Naive thymus-derived CD4-positive, alpha-beta T cell (primary cell): ENCODE results near the gene CRIP3. TPM values are rescaled to one million over a fixed set of nuclear protein-coding genes. Genes with fewer than 3 reads are reported as not detected.

Experiments
- ATAC-seq: fragments of 150-1000 bp; cut with Tn5 transposase; 2 replicates; pipeline ENCODE4 v1.10.0; 2021; ENCODE audit warnings: mild to moderate bottlenecking, moderate library complexity
- CTCF ChIA-PET: fragments of 350-600 bp; sonication (Branson Sonifier 250); formaldehyde crosslinking; loops from one replicate; lab custom pipeline; 2021; ENCODE audit warnings: antibody characterized with exemption; lab: Charles Lee
- POLR2A ChIA-PET: fragments of 350-600 bp; sonication (Branson Sonifier 250); formaldehyde crosslinking; loops from one replicate; lab custom pipeline; 2021; ENCODE audit warnings: antibody characterized with exemption, inconsistent platforms; lab: Charles Lee
- DNase-seq, 9 donors: peaks; one replicate each; pipeline versions ENCODE4 v3.0.0 to v3.0.0-alpha.2; 2020 to 2022; ENCODE audit warnings: mixed read lengths in 1 of 9
- H3K27ac ChIP-seq: one replicate; pipeline ENCODE4 v1.7.0; 2013; ENCODE audit warnings: mild to moderate bottlenecking, low read depth, low read length, moderate library complexity
- H3K27me3 ChIP-seq, 2 donors: one replicate each; pipeline ENCODE4 v1.7.0; 2013; ENCODE audit warnings: low read length in 2 of 2, mild to moderate bottlenecking in 2 of 2, moderate library complexity in 2 of 2; ENCODE audit not compliant: control insufficient read depth in 2 of 2, insufficient read depth in 2 of 2
- H3K36me3 ChIP-seq, 3 experiments: 1 replicate in 2 of 3; 2 replicates in 1 of 3; pipeline ENCODE4 v1.7.0; 2013; ENCODE audit warnings: low read length in 3 of 3, mild to moderate bottlenecking in 3 of 3, moderate library complexity in 1 of 3; ENCODE audit not compliant: insufficient read depth in 3 of 3, control insufficient read depth in 2 of 3
- H3K4me1 ChIP-seq, 2 donors: one replicate each; pipeline ENCODE4 v1.7.0; 2013; ENCODE audit warnings: low read length in 2 of 2, mild to moderate bottlenecking in 2 of 2, moderate library complexity in 1 of 2; ENCODE audit not compliant: control insufficient read depth in 2 of 2, insufficient read depth in 2 of 2
- H3K4me3 ChIP-seq: 2 replicates; pipeline ENCODE4 v1.7.0; 2013; ENCODE audit warnings: mild to moderate bottlenecking, low read length
- H3K9me3 ChIP-seq, 3 experiments: 1 replicate in 2 of 3; 2 replicates in 1 of 3; pipeline ENCODE4 v1.7.0; 2013; ENCODE audit warnings: low read length in 3 of 3; ENCODE audit not compliant: control insufficient read depth in 2 of 3
- H3K27ac Mint-ChIP-seq, 9 donors: one replicate each; pipeline ENCODE4 v1.8.0; 2020 to 2022; ENCODE audit warnings: mixed read lengths in 9 of 9, mild to moderate bottlenecking in 8 of 9, moderate library complexity in 5 of 9, inconsistent platforms in 2 of 9
- H3K27me3 Mint-ChIP-seq, 5 donors: one replicate each; pipeline ENCODE4 v1.8.0; 2021 to 2022; ENCODE audit warnings: mixed read lengths in 5 of 5, mild to moderate bottlenecking in 1 of 5
- H3K36me3 Mint-ChIP-seq, 5 donors: one replicate each; pipeline ENCODE4 v1.8.0; 2020 to 2022; ENCODE audit warnings: mixed read lengths in 5 of 5, mild to moderate bottlenecking in 3 of 5, inconsistent platforms in 1 of 5
- H3K4me1 Mint-ChIP-seq, 7 donors: one replicate each; pipeline ENCODE4 v1.8.0; 2020 to 2022; ENCODE audit warnings: mixed read lengths in 7 of 7, mild to moderate bottlenecking in 3 of 7, inconsistent platforms in 1 of 7
- H3K4me3 Mint-ChIP-seq, 10 donors: one replicate each; pipeline ENCODE4 v1.8.0; 2020 to 2022; ENCODE audit warnings: mild to moderate bottlenecking in 10 of 10, mixed read lengths in 10 of 10, moderate library complexity in 6 of 10, inconsistent platforms in 2 of 10
- H3K9me3 Mint-ChIP-seq, 11 donors: one replicate each; pipeline ENCODE4 v1.8.0; 2020 to 2022; ENCODE audit warnings: mixed read lengths in 11 of 11, mild to moderate bottlenecking in 4 of 11, inconsistent platforms in 1 of 11, moderate library complexity in 1 of 11
- intact Hi-C, 2 donors: fragments of 100-400 bp; cut with micrococcal nuclease; formaldehyde crosslinking; loops; one replicate each; pipeline ENCODE4 v1.15.1; 2023
- polyA plus RNA-seq, 2 donors: library from polyadenylated mRNA; unstranded; fragments of 300-500 nt; fragmentation: Illumina TruSeq; gene quantifications; one replicate each; pipeline ENCODE4 v1.2.3, GENCODE V29; 2021
- total RNA-seq, 6 experiments: library from RNA in 5 of 6; stranded (reverse) in 5 of 6; gene quantifications; 1 replicate in 5 of 6; 2 replicates in 1 of 6; pipeline ENCODE4 v1.2.3 and lab custom pipeline; 2021 to 2026

The CRIP3 gene
- total and polyA plus RNA-seq, 7 experiments from 2014 or later, result 2.1 to 7.4 (median 4.8) TPM; not detected in 3

DNA sequence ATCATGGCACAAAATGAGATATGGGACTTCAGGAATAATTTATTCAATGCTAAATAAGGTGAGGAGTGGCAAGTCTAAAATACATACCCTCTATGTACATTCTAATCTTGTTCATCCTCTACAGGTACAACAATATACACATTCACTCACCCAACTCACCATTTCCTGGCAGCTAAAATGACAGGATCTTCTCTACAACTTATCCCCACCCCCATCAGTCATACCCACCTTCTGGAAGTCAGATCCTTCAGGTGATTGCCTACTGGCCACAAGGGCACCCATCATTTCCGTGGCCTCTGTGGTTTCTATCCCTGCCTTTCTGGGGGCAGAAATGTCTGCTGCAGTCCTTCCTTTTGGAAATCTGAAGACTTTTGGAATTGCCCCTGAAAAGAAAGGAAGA is 22.8 kb upstream of the CRIP3 start:
- H3K4me3 ChIP-seq, result no peak overlapping the region
- POLR2A ChIA-PET, result interaction anchor here (0.5 to 1.1 kb wide), 2 partner anchors 65 to 164 kb away, joined by 3 read pairs; no protein-coding TSS in a partner anchor
- Mint-ChIP-seq H3K9me3 (no peaks in the 10 kb centered on the region), H3K27ac (peak overlapping the region in 8 of 9 donors; percentile 2 to 79 (median 74)), H3K27me3 (peaks cover 0 to 3% (median 0%) of the 10 kb centered on the region in 5 donors), H3K36me3 (peaks cover 0 to 22% (median 15%) of the 10 kb centered on the region in 5 donors), H3K4me1 (peaks cover 10 to 29% (median 22%) of the 10 kb centered on the region in 7 donors), H3K4me3 (peak overlapping the region in 8 of 10 donors; percentile 1 to 62 (median 15))
- H3K9me3 ChIP-seq, result no peaks in the 10 kb centered on the region
- peaks cover 0 to 15% of the 10 kb centered on the region in 2 donors for H3K4me1 ChIP-seq
- H3K27ac ChIP-seq, result no peak overlapping the region
- ATAC-seq (no peak), DNase-seq (peak in 2 of 9 donors; percentile 7)
- no peaks in the 10 kb centered on the region for H3K27me3 ChIP-seq
- peaks cover 0 to 3% (median 0%) of the 10 kb centered on the region in 3 experiments for H3K36me3 ChIP-seq
- CTCF ChIA-PET, result no interaction called here
- intact Hi-C loops, result loop anchor here in 1 of 2 donors (10.0 kb wide), 1 partner anchor 67 kb away; no protein-coding TSS in a partner anchor

DNA sequence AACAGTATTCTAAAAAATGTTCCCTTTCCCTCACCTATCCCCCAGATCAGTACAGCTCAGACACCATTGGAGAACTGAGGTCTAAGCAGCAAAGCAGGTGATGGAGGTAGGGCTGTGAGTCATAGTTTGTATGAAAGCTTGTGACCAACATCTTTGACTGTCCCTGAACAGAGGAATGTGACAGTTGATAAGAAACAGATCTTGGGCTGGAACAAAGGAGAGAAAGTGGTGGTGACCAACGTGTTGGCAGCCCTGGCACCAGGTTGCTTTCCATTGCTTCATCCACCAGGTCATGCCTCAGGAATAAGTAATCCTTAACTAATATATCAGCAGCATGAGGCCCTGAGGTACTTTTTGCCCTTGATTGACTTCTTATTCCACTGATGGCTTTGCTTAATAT is 19.9 kb upstream of the CRIP3 start:
- H3K4me3 Mint-ChIP-seq, result no peak overlapping the region
- Histone ChIP-seq H3K27ac (no peak overlapping the region), H3K4me1 (peaks cover 0 to 15% of the 10 kb centered on the region in 2 donors), H3K36me3 (no peaks in the 10 kb centered on the region), H3K9me3 (no peaks in the 10 kb centered on the region), H3K27me3 (no peaks in the 10 kb centered on the region), H3K4me3 (no peak overlapping the region)
- no peak overlapping the region for H3K27ac Mint-ChIP-seq
- H3K36me3 Mint-ChIP-seq, result peaks cover 0 to 31% (median 20%) of the 10 kb centered on the region in 5 donors
- H3K9me3 Mint-ChIP-seq, result no peaks in the 10 kb centered on the region
- peaks cover 0 to 3% (median 0%) of the 10 kb centered on the region in 5 donors for H3K27me3 Mint-ChIP-seq
- CTCF ChIA-PET, result no interaction called here
- DNase-seq (no peak), ATAC-seq (no peak)
- POLR2A ChIA-PET, result no interaction called here
- intact Hi-C loops, result no loop called here
- H3K4me1 Mint-ChIP-seq, result peaks cover 10 to 21% (median 15%) of the 10 kb centered on the region in 7 donors

DNA sequence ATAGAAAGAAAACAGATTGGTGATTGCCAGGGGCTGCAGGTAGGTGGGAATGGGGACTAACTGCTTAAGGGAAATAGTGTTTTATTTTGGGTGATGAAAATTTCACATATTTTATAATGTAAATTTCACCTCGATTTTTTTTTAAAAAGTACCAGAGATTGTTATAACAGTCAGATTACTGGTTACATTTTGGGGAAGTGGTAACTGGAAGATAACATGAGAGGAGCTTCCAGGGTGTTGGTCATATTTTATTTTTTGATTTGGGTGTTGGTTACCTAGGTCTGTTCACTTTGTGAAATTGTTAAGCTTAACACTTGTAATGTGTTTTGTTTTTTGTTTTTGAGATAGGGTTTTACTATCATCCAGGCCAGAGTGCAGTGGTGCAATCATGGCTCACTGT is 17.2 kb upstream of the CRIP3 start:
- Histone ChIP-seq H3K4me1 (no peaks in the 10 kb centered on the region), H3K36me3 (no peaks in the 10 kb centered on the region), H3K4me3 (no peak overlapping the region), H3K27ac (no peak overlapping the region), H3K9me3 (no peaks in the 10 kb centered on the region), H3K27me3 (no peaks in the 10 kb centered on the region)
- peaks cover 0 to 35% (median 23%) of the 10 kb centered on the region in 5 donors for H3K36me3 Mint-ChIP-seq
- no peak overlapping the region for H3K27ac Mint-ChIP-seq
- no peak for ATAC-seq
- no peaks in the 10 kb centered on the region for H3K9me3 Mint-ChIP-seq
- H3K4me3 Mint-ChIP-seq, result no peak overlapping the region
- POLR2A ChIA-PET, result no interaction called here
- peaks cover 0 to under 1% (median 0%) of the 10 kb centered on the region in 7 donors for H3K4me1 Mint-ChIP-seq
- intact Hi-C loops, result no loop called here
- CTCF ChIA-PET, result no interaction called here
- no peak for DNase-seq
- peaks cover 0 to 9% (median 0%) of the 10 kb centered on the region in 5 donors for H3K27me3 Mint-ChIP-seq

DNA sequence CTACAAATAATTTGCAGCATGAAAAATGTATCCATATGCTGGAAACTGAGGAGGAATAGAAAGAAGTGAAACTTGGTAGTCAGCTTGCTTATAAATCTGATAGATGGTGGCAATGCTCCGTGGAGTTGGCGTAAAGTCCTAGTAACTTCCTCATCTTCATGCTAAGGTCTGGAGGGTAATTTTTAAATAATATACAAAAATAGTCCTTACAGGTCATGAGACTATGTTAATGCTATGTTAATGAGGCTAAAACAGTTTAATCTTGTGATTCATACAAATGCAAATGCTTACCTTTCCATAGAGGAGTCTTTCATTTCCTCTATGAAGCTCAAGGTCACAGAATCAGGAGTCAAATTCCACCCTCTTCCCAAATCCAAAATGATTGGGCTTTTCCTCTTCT is 9.4 kb upstream of the CRIP3 start:
- H3K4me3 Mint-ChIP-seq, result no peak overlapping the region
- Histone ChIP-seq H3K9me3 (no peaks in the 10 kb centered on the region), H3K4me1 (no peaks in the 10 kb centered on the region), H3K36me3 (no peaks in the 10 kb centered on the region), H3K4me3 (no peak overlapping the region), H3K27me3 (no peaks in the 10 kb centered on the region), H3K27ac (no peak overlapping the region)
- intact Hi-C loops, result no loop called here
- no peaks in the 10 kb centered on the region for H3K9me3 Mint-ChIP-seq
- H3K4me1 Mint-ChIP-seq, result peaks cover 0 to 3% (median 0%) of the 10 kb centered on the region in 7 donors
- ATAC-seq (no peak), DNase-seq (no peak)
- H3K27me3 Mint-ChIP-seq, result peaks cover 0 to 27% (median 0%) of the 10 kb centered on the region in 5 donors
- ChIA-PET POLR2A (interaction anchor here (0.7 to 0.9 kb wide), 2 partner anchors 23 to 52 kb away, joined by 3 read pairs; partner anchors contain the start of gene ZNF318), CTCF (no interaction called here)
- no peak overlapping the region for H3K27ac Mint-ChIP-seq
- H3K36me3 Mint-ChIP-seq, result peaks cover 0 to 25% (median 6%) of the 10 kb centered on the region in 5 donors

DNA sequence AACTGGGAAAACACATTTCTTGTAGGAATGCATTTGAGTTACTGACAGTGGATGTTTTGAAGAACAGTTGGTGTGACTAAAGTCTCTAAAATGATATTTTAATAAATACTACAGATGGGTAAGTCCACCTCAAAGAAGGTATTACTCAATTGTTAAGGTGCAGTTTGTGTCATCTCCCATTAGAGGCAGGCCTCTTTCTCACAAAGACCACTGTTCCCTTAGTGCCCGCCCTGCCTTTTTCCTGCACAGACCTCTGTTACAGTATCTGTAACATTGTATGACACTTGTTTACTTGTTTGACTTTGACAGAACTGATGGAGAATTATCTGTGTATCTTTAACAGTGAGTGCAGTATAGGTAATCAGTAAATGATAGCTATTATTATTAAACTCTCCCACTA is 5.2 kb upstream of the CRIP3 start:
- Mint-ChIP-seq H3K9me3 (no peaks in the 10 kb centered on the region), H3K36me3 (peaks cover 0 to 28% (median 8%) of the 10 kb centered on the region in 5 donors), H3K4me1 (peaks cover 0 to 6% (median 6%) of the 10 kb centered on the region in 7 donors), H3K4me3 (no peak overlapping the region), H3K27ac (no peak overlapping the region), H3K27me3 (peaks cover 0 to 34% (median 0%) of the 10 kb centered on the region in 5 donors)
- Histone ChIP-seq H3K9me3 (no peaks in the 10 kb centered on the region), H3K36me3 (no peaks in the 10 kb centered on the region), H3K27ac (no peak overlapping the region), H3K27me3 (no peaks in the 10 kb centered on the region), H3K4me3 (no peak overlapping the region), H3K4me1 (peaks cover 4 to 7% of the 10 kb centered on the region in 2 donors)
- ChIA-PET CTCF (interaction anchor here (1.0 kb wide), 1 partner anchor 42 kb away, joined by 3 read pairs; no protein-coding TSS in a partner anchor), POLR2A (no interaction called here)
- DNase-seq (no peak), ATAC-seq (no peak)
- intact Hi-C loops, result no loop called here

DNA sequence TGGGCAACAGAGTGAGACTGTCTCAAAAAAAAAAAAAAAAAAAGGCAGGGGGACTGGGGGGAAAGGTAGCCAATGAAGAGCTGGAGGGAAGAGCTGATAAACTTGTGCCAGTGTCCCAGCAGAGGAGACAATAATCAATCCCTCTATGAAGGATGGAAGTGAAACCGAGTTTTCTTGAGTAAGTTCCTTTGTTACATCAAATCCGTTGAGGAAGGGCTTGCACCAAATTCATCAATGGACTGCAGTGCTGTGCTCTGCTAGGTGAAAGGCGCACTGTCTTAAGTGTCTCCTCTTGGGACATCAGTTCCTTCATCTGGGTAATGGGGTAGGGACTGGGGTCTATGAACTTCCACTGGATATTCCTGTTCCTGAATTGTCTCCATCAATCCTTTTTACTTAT is 3.0 kb upstream of the CRIP3 start:
- no peaks in the 10 kb centered on the region for H3K36me3 ChIP-seq
- CTCF ChIA-PET, result interaction anchor here (0.9 to 1.1 kb wide), 3 partner anchors 57 to 794 kb away, joined by 3 to 7 read pairs (median 5); partner anchors contain the start of gene ZNF318
- H3K4me1 ChIP-seq, result peaks cover 8 to 11% of the 10 kb centered on the region in 2 donors
- POLR2A ChIA-PET, result no interaction called here
- H3K9me3 ChIP-seq, result no peaks in the 10 kb centered on the region
- no peak overlapping the region for H3K27ac ChIP-seq
- H3K27ac Mint-ChIP-seq, result no peak overlapping the region
- no peak overlapping the region for H3K4me3 ChIP-seq
- peaks cover 6 to 13% (median 9%) of the 10 kb centered on the region in 7 donors for H3K4me1 Mint-ChIP-seq
- DNase-seq (no peak), ATAC-seq (no peak)
- no peaks in the 10 kb centered on the region for H3K27me3 ChIP-seq
- peaks cover 0 to 31% (median 0%) of the 10 kb centered on the region in 5 donors for H3K27me3 Mint-ChIP-seq
- no peak overlapping the region for H3K4me3 Mint-ChIP-seq
- H3K9me3 Mint-ChIP-seq, result no peaks in the 10 kb centered on the region
- peaks cover 0 to 18% (median 5%) of the 10 kb centered on the region in 5 donors for H3K36me3 Mint-ChIP-seq
- intact Hi-C loops, result no loop called here
